H1 (cell line): ENCODE results near the gene GPR87.

ENCODE experiments used
- FOSL1 ChIP-seq: IDR thresholded peaks from 2 replicates; pipeline ENCODE4 v1.6.1; 2011; ENCODE audit warnings: mild to moderate bottlenecking, low read depth, low read length, moderate library complexity; ENCODE audit not compliant: insufficient read depth
- JUND ChIP-seq: IDR thresholded peaks from 2 replicates; pipeline ENCODE4 v1.6.1; 2011; ENCODE audit warnings: mild to moderate bottlenecking, improper control_type of control experiment, low read length
- MAFK ChIP-seq: IDR thresholded peaks from 2 replicates; pipeline ENCODE4 v1.6.1; 2012; ENCODE audit warnings: low read depth, mild to moderate bottlenecking, improper control_type of control experiment, low read length
- PHF8 ChIP-seq: fragments of 200-600 bp; sonication (generic); conservative IDR thresholded peaks from 2 replicates; pipeline ENCODE4 v1.7.1; 2012; ENCODE audit warnings: low read depth, mild to moderate bottlenecking, inconsistent platforms, low read length, moderate library complexity
- POLR2A ChIP-seq, 2 experiments: IDR thresholded peaks; 1 replicate in 1 of 2; 2 replicates in 1 of 2; pipeline ENCODE4 v1.6.1; 2011; ENCODE audit warnings: low read depth in 2 of 2, low read length in 2 of 2, mild to moderate bottlenecking in 2 of 2; ENCODE audit errors: control extremely low read depth in 1 of 2
- POLR2AphosphoS5 ChIP-seq: IDR thresholded peaks from 2 replicates; pipeline ENCODE4 v1.6.1; 2011; ENCODE audit warnings: low read depth, low read length
- RBBP5 ChIP-seq: IDR thresholded peaks from 2 replicates; pipeline ENCODE4 v1.7.1; 2012; ENCODE audit warnings: low read depth, mild to moderate bottlenecking, inconsistent platforms, low read length, moderate library complexity, borderline replicate concordance
- SIX5 ChIP-seq: IDR thresholded peaks from 2 replicates; pipeline ENCODE4 v1.6.1; 2011; ENCODE audit warnings: mild to moderate bottlenecking, low read depth, low read length
- SP2 ChIP-seq: IDR thresholded peaks from 2 replicates; pipeline ENCODE4 v1.6.1; 2012; ENCODE audit warnings: mild to moderate bottlenecking, low read length, inconsistent platforms
- SRF ChIP-seq: IDR thresholded peaks from 2 replicates; pipeline ENCODE4 v1.6.1; 2011; ENCODE audit warnings: mild to moderate bottlenecking, low read depth, low read length, moderate library complexity
- TF ChIP-seq, protein P1 (sequence below), 3 experiments: IDR thresholded peaks; 1 replicate in 2 of 3; 2 replicates in 1 of 3; pipeline versions ENCODE4 v1.5.1 to v1.6.1; 2011; ENCODE audit warnings: low read length in 3 of 3, mild to moderate bottlenecking in 3 of 3, inconsistent platforms in 2 of 3, low read depth in 1 of 3, moderate library complexity in 1 of 3; ENCODE audit not compliant: insufficient read depth in 1 of 3; ENCODE audit errors: control extremely low read depth in 1 of 3

DNA sequence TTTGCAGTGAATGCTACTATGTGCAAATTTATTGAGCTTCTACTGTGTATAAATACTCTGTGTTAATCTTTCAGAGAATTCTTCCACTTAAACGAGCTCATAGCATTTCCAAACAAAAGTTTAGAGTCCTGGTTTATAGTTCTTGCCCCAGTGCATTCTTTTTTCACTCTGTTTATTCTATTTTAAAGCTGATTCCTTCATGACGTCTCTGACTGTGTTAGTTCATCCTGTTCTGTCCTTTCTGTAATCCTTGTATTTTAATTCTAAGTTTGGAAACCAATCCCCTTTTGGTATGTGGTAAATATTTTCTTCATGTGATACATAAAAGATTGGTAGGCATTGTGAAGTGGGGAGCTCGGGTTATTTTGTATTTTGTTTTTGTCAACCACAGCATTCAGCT lies 57.0 kb downstream of the GPR87 start:
- TF ChIP-seq, protein P1, sequence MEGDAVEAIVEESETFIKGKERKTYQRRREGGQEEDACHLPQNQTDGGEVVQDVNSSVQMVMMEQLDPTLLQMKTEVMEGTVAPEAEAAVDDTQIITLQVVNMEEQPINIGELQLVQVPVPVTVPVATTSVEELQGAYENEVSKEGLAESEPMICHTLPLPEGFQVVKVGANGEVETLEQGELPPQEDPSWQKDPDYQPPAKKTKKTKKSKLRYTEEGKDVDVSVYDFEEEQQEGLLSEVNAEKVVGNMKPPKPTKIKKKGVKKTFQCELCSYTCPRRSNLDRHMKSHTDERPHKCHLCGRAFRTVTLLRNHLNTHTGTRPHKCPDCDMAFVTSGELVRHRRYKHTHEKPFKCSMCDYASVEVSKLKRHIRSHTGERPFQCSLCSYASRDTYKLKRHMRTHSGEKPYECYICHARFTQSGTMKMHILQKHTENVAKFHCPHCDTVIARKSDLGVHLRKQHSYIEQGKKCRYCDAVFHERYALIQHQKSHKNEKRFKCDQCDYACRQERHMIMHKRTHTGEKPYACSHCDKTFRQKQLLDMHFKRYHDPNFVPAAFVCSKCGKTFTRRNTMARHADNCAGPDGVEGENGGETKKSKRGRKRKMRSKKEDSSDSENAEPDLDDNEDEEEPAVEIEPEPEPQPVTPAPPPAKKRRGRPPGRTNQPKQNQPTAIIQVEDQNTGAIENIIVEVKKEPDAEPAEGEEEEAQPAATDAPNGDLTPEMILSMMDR (IDR thresholded peaks at IDR 0.05; ENCODE audit: control extremely low read depth in 1 of 3, insufficient read depth in 1 of 3, low read depth in 1 of 3, low read length in 3 of 3), result no peak
- TF ChIP-seq SIX5 (no peak), POLR2AphosphoS5 (no peak), SRF (no peak), JUND (no peak), PHF8 (no peak), FOSL1 (no peak), RBBP5 (no peak), POLR2A (IDR thresholded peaks at IDR 0.05; ENCODE audit: control extremely low read depth in 1 of 2, low read depth in 2 of 2, low read length in 2 of 2) (no peak), SP2 (no peak), MAFK (no peak)
